AG04450 (cell line): Measurements from ENCODE around the gene WDFY2. TPM values are rescaled to one million over a fixed set of nuclear protein-coding genes. Genes with fewer than 3 reads are reported as not detected.
"Not testable (repeated sequence)": the region's sequence is repeated elsewhere in the genome, so short reads cannot be mapped to it uniquely, and the experiment has no call there.

Source experiments
- CTCF ChIA-PET: fragments of 300-600, 350-600 bp; formaldehyde crosslinking; extraction: SDS; loops from one replicate; lab custom pipeline; 2022; ENCODE audit warnings: antibody characterized with exemption, inconsistent platforms; lab: Charles Lee
- POLR2A ChIA-PET: fragments of 350-600 bp; formaldehyde crosslinking; extraction: SDS; loops from one replicate; lab custom pipeline; 2021; ENCODE audit warnings: antibody characterized with exemption, inconsistent platforms; lab: Yijun Ruan, JAX
- DNase-seq: peaks from one replicate; pipeline ENCODE4 v3.0.0-alpha.2; 2011; ENCODE audit warnings: low read depth, low spot score
- H3K27ac ChIP-seq: one replicate; pipeline ENCODE4 v1.5.1; 2012; ENCODE audit warnings: low read depth, low read length, control low read depth
- H3K27me3 ChIP-seq: one replicate; pipeline ENCODE4 v1.6.0; 2012; ENCODE audit warnings: low read length; ENCODE audit not compliant: control insufficient read depth, insufficient read depth
- H3K4me3 ChIP-seq: 2 replicates; pipeline ENCODE4 v1.5.1; 2011; ENCODE audit warnings: mild to moderate bottlenecking, low read depth, low read length, control low read depth
- H3K9me3 ChIP-seq: 2 replicates; pipeline ENCODE4 v1.5.1; 2012; ENCODE audit warnings: low read length; ENCODE audit not compliant: control insufficient read depth, insufficient read depth
- polyA plus RNA-seq: library from polyadenylated mRNA; depleted of rRNA; stranded (reverse); fragments of >200 nt; gene quantifications from 2 replicates; pipeline ENCODE4 v1.2.3, GENCODE V29; 2011
- TF ChIP-seq, protein P1 (sequence below): IDR thresholded peaks from 2 replicates; pipeline ENCODE4 v1.5.1; 2011; ENCODE audit warnings: low read depth, low read length, control low read depth, inconsistent platforms

The WDFY2 gene
- polyA plus RNA-seq, 1 experiment = 6.3 TPM

DNA sequence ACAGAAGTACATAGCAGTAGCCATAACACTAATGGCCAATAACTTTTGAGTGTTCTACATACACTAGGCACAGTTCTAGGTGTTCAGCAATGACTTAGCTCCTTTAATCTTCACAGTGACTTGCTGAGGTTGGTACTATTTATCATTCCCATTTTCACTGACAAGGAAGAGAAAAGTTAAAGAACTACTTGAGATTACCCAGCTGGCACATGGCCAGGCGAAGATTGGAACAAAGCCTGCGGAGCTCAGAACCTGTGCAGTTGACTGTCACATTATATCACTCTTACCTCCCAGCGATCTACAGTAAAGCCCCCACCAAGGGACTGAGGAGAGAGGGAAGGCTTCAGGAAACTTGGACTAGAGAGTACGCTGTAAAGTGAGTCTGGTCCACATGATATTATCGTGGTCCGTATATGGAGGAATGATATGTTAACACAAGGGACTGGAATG lies 42.4 kb upstream of the WDFY2 start:
- TF ChIP-seq, protein P1, sequence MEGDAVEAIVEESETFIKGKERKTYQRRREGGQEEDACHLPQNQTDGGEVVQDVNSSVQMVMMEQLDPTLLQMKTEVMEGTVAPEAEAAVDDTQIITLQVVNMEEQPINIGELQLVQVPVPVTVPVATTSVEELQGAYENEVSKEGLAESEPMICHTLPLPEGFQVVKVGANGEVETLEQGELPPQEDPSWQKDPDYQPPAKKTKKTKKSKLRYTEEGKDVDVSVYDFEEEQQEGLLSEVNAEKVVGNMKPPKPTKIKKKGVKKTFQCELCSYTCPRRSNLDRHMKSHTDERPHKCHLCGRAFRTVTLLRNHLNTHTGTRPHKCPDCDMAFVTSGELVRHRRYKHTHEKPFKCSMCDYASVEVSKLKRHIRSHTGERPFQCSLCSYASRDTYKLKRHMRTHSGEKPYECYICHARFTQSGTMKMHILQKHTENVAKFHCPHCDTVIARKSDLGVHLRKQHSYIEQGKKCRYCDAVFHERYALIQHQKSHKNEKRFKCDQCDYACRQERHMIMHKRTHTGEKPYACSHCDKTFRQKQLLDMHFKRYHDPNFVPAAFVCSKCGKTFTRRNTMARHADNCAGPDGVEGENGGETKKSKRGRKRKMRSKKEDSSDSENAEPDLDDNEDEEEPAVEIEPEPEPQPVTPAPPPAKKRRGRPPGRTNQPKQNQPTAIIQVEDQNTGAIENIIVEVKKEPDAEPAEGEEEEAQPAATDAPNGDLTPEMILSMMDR = no peak
- Histone ChIP-seq H3K27me3 (no peaks in the 10 kb centered on the region), H3K9me3 (no peaks in the 10 kb centered on the region), H3K27ac (no peak overlapping the region), H3K4me3 (no peak overlapping the region)
- ChIA-PET POLR2A (interaction anchor here (1.6 kb wide), 1 partner anchor 89 kb away, joined by 5 read pairs; the partner anchor contains the start of gene INTS6), CTCF (interaction anchor here (1.1 kb wide), 1 partner anchor 12 kb away, joined by 3 read pairs; no protein-coding TSS in a partner anchor)
- DNase-seq = no peak

DNA sequence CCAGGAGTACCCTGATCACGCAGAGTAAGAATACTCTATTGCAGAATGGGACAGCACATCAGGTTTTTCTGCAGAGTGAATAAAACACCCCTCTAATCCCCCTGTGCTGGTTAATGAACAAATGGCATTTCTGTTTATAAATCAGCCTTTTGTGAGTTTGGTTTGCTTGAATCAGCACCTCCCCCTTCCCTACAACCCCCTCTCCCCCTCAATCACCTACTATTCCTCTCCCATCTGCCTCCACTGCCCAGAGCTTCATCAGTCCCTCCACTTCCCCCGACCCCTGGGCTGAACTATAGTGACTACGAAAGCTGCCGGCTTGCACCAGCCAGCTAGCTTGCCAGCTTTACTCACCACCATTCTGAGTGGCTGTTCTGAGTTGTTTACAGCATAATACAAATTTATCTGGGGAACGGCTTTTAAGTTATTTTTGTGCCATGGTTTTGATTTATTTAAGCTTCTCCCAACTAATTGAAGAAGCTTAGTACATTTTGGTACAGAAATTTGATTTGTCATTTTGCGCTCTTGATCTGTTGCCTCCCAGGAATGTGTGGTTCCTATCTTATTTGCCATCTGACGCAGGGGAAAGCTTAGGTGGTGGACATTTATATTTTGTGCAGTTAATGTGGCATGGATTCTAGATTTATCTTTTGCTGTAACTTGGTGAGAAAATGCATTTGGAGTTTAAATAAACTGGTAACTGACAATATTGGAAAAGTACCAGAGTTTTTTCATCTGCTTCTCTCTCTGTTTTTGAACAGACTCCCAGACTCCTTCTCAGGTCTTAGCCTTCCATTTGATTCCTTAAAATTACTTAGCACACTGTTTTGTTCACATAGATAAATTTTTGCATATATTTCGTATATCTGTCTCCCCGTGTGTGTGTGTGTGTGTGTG lies 41.7 kb upstream of the WDFY2 start:
- CTCF ChIA-PET = interaction anchor here (1.1 kb wide), 1 partner anchor 12 kb away, joined by 3 read pairs; no protein-coding TSS in a partner anchor
- H3K27ac ChIP-seq = no peak overlapping the region
- H3K9me3 ChIP-seq = no peaks in the 10 kb centered on the region
- no peak overlapping the region for H3K4me3 ChIP-seq
- TF ChIP-seq, protein P1 = no peak
- no peak for DNase-seq
- POLR2A ChIA-PET = interaction anchor here (1.6 kb wide), 1 partner anchor 90 kb away, joined by 5 read pairs; the partner anchor contains the start of gene INTS6
- H3K27me3 ChIP-seq = no peaks in the 10 kb centered on the region

DNA sequence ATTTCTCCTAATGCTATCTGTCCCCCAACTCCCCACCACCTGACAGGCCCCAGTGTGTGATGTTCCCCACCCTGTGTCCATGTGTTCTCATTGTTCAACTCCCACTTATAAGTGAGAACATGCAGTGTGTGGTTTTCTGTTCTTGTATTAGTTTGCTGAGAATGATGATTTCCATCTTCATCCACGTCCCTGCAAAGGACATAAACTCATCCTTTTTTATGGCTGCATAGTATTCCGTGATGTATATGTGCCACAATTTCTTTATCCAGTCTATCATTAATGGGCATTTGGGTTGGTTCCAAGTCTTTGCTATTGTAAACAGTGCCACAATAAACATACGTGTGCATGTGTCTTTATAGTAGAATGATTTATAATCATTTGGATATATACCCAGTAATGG lies 38.8 kb upstream of the WDFY2 start:
- H3K4me3 ChIP-seq, H3K27ac ChIP-seq, DNase-seq, POLR2A ChIA-PET, CTCF ChIA-PET, H3K27me3 ChIP-seq, H3K9me3 ChIP-seq: not testable (repeated sequence)

DNA sequence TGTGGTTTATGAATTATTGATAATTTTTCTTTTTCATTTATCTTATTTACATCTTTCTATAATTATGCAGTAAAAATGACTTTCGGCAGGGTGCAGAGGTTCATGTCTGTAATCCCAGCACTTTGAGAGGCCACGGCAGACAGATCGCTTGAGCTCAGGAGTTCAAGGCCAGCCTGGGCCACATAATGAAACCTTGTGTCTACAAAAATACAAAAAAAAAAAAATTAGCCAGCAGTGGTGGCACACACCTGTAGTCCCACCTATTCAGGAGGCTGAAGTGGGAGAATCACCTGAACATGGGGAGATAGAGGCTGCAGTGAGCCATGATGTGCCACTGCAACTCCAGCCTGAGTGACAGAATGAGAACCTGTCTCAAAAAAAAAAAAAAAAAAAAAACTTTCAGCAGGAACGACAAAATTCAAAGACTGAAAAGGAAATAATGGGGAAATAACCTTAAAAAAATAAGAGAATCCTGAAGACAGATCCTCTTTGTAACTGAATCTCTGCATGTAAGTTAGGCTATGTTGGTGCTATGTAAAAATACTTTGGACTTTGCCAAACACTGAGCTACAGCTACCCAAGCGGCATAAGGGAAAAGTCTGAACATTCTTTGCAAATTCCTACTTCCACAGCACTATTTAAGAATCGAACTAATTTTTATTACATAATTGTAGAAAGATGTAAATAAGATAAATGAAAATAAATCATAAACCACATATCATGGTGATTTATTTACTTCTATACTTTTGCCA lies 36.7 kb upstream of the WDFY2 start:
- Histone ChIP-seq H3K27ac (no peak overlapping the region), H3K4me3 (no peak overlapping the region), H3K27me3 (no peaks in the 10 kb centered on the region), H3K9me3 (no peaks in the 10 kb centered on the region)
- TF ChIP-seq, protein P1 = no peak
- no peak for DNase-seq
- ChIA-PET POLR2A (no interaction called here), CTCF (interaction anchor here (0.5 to 0.7 kb wide), 2 partner anchors 9 to 118 kb away, joined by 3 to 5 read pairs; no protein-coding TSS in a partner anchor)

DNA sequence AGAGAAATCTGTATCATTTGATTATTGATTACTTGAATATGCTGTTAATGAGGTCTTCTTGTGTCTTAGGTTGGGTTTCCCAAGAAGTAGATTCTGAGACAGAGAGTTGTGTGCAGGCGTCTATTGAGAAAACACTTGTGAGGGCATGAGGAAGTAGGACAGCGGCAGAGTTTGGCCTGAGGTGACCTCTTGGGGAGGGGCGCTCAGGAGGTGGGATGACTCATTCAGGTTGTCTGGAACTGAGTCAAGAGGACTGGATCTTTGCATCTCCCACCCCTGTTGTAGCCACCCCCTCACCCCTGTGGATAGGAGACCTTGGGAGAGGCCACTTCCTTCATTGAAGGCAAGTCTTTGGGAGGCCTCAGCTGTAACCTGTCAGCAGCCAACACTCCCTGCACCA lies 35.2 kb upstream of the WDFY2 start:
- H3K9me3 ChIP-seq = no peaks in the 10 kb centered on the region
- TF ChIP-seq, protein P1 = no peak
- H3K4me3 ChIP-seq = no peak overlapping the region
- H3K27ac ChIP-seq = no peak overlapping the region
- no peaks in the 10 kb centered on the region for H3K27me3 ChIP-seq
- CTCF ChIA-PET = no interaction called here
- DNase-seq = no peak
- POLR2A ChIA-PET = interaction anchor here (0.7 kb wide), 1 partner anchor 96 kb away, joined by 3 read pairs; the partner anchor contains the start of gene INTS6
